ENCODE results near the gene CRYBA2.

Gene CRYBA2

DNA sequence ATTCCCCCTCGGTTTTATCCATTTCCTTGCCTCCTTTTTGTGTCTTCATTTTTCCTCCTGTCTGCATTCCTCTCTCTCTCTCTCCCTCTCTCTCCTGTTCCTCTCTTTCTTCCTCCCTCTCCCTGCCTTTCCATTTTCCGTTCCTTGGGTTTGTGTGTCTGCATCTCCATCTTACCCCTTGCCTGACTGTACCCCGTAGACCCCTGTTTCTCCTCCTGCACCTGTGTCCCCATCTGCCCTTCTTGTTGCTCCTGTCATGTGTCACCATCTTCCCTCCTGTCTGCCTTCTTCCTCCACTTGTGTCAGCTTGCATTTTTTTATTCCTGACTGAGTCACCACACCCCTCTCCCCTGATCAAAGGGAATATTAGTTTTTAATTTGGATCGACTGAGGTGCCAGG lies 32.0 kb downstream of the CRYBA2 start:
- Histone ChIP-seq H3K9ac (ENCODE audit: insufficient read length) (no peak overlapping the region), H3K4me3 (peak overlapping the region; percentile 61), H3K27ac (no peak overlapping the region), H3K9me3 (ENCODE audit: low read depth, low read length) (no peaks in the 10 kb centered on the region), H3K36me3 (ENCODE audit: insufficient read depth, low read length) (no peaks in the 10 kb centered on the region)
- TF ChIP-seq FOXP2 (optimal IDR thresholded peaks at IDR 0.05; ENCODE audit: control extremely low read depth, extremely low read length, insufficient read depth) (no peak), EZH2 (IDR thresholded peaks at IDR 0.05) (no peak), POLR2AphosphoS5 (IDR thresholded peaks at IDR 0.05; ENCODE audit: borderline replicate concordance, low read depth, low read length) (no peak)
- DNase-seq (ENCODE audit: low read depth, low spot score), result no peak

- H3K27ac ChIP-seq, result no peak overlapping the region
- H3K36me3 ChIP-seq (ENCODE audit: insufficient read depth, low read length), result no peaks in the 10 kb centered on the region
- no peak for TF ChIP-seq POLR2AphosphoS5 (IDR thresholded peaks at IDR 0.05; ENCODE audit: borderline replicate concordance, low read depth, low read length)
- no peak for TF ChIP-seq EZH2 (IDR thresholded peaks at IDR 0.05)
- no peak for TF ChIP-seq FOXP2 (optimal IDR thresholded peaks at IDR 0.05; ENCODE audit: control extremely low read depth, extremely low read length, insufficient read depth)
- H3K9ac ChIP-seq (ENCODE audit: insufficient read length), result no peak overlapping the region
- no peaks in the 10 kb centered on the region for H3K9me3 ChIP-seq (ENCODE audit: low read depth, low read length)
- no peak for DNase-seq (ENCODE audit: low read depth, low spot score)
- peak overlapping the region; percentile 58 for H3K4me3 ChIP-seq
These were observed 32.7 kb downstream of the CRYBA2 start for GRCh38 chr2:218960309-218961165.

DNA sequence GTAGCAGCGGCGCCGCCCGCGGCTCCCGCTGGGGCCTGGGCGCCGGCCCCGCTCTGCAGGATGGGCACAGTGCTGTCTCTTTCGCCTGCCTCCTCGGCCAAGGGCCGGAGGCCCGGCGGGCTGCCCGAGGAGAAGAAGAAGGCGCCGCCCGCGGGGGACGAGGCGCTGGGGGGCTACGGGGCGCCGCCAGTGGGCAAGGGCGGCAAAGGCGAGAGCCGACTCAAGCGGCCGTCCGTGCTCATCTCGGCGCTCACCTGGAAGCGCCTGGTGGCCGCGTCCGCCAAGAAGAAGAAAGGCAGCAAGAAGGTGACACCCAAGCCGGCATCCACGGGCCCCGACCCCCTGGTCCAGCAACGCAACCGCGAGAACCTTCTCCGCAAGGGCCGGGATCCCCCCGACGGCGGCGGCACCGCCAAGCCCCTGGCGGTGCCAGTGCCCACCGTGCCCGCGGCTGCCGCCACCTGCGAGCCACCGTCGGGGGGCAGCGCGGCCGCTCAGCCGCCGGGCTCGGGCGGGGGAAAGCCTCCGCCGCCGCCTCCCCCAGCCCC lies 33.4 kb downstream of the CRYBA2 start:
- Histone ChIP-seq H3K4me3 (peak overlapping the region; percentile 83), H3K9me3 (ENCODE audit: low read depth, low read length) (no peaks in the 10 kb centered on the region), H3K27ac (no peak overlapping the region), H3K36me3 (ENCODE audit: insufficient read depth, low read length) (no peaks in the 10 kb centered on the region), H3K9ac (ENCODE audit: insufficient read length) (no peak overlapping the region)
- DNase-seq (ENCODE audit: low read depth, low spot score), result no peak
- no peak for TF ChIP-seq POLR2AphosphoS5 (IDR thresholded peaks at IDR 0.05; ENCODE audit: borderline replicate concordance, low read depth, low read length)

DNA sequence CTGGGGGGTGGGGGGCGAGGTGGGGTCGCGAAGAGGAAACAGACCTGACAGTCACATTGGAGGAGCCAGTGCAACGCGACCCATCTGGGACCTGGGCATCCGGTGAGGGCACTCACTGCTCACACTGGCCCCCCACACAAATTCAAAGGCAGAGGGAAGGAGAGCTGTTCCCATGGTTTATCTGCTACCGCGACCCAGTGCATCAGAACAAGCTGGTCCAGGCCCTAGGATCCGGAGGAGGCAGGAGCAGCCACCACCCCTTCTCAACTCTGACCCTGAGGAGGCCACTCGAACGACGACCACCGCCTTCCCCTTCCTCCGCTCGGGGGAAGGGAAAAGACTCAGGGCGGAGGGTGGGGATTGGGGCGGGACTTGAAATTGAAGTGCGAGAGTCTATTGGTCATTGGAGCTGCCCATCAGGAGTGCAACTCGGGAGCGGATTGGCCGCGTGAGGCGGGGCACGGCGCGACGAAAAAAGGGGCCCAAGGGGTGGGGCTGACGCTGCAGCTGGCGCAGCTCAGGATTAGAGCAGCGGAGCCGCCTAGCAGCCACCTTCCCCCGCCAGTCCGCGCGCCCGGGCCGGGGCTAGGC lies 34.0 kb downstream of the CRYBA2 start, which contains the start of gene CDK5R2:
Gene CDK5R2 (plus strand): TSS at position 526 of the 591 bp plus-strand sequence. CDS start 155 bp downstream, outside the sequence.
- DNase-seq (ENCODE audit: low read depth, low spot score), result peak; percentile 82

GRCh38 chr2:218958276-218958675 lies 34.9 kb downstream of the CRYBA2 start:
- no peak overlapping the region for H3K27ac ChIP-seq
- H3K36me3 ChIP-seq (ENCODE audit: insufficient read depth, low read length), result no peaks in the 10 kb centered on the region
- no peak overlapping the region for H3K4me3 ChIP-seq
- no peaks in the 10 kb centered on the region for H3K9me3 ChIP-seq (ENCODE audit: low read depth, low read length)
- no peak for DNase-seq (ENCODE audit: low read depth, low spot score)
- no peak for TF ChIP-seq POLR2AphosphoS5 (IDR thresholded peaks at IDR 0.05; ENCODE audit: borderline replicate concordance, low read depth, low read length)
- TF ChIP-seq EZH2 (IDR thresholded peaks at IDR 0.05), result no peak
- no peak for TF ChIP-seq FOXP2 (optimal IDR thresholded peaks at IDR 0.05; ENCODE audit: control extremely low read depth, extremely low read length, insufficient read depth)
- H3K9ac ChIP-seq (ENCODE audit: insufficient read length), result no peak overlapping the region

More for the DNA sequence above, 34.0 kb downstream of the CRYBA2 start, which contains the start of gene CDK5R2:
- Histone ChIP-seq H3K27ac (no peak within 1 kb of the TSS), H3K9me3 (ENCODE audit: low read depth, low read length) (no peaks in the 10 kb centered on the region), H3K36me3 (ENCODE audit: insufficient read depth, low read length) (no peaks in the 10 kb centered on the region), H3K4me3 (peak within 1 kb of the TSS; percentile 83), H3K9ac (ENCODE audit: insufficient read length) (no peak within 1 kb of the TSS)
- TF ChIP-seq FOXP2 (optimal IDR thresholded peaks at IDR 0.05; ENCODE audit: control extremely low read depth, extremely low read length, insufficient read depth) (no peak), POLR2AphosphoS5 (IDR thresholded peaks at IDR 0.05; ENCODE audit: borderline replicate concordance, low read depth, low read length) (peak; percentile 49)

GRCh38 chr2:218957671-218958070 lies 35.6 kb downstream of the CRYBA2 start:
- TF ChIP-seq EZH2 (IDR thresholded peaks at IDR 0.05) (no peak), POLR2AphosphoS5 (IDR thresholded peaks at IDR 0.05; ENCODE audit: borderline replicate concordance, low read depth, low read length) (no peak), FOXP2 (optimal IDR thresholded peaks at IDR 0.05; ENCODE audit: control extremely low read depth, extremely low read length, insufficient read depth) (no peak)
- Histone ChIP-seq H3K9ac (ENCODE audit: insufficient read length) (no peak overlapping the region), H3K36me3 (ENCODE audit: insufficient read depth, low read length) (no peaks in the 10 kb centered on the region), H3K9me3 (ENCODE audit: low read depth, low read length) (no peaks in the 10 kb centered on the region), H3K27ac (no peak overlapping the region), H3K4me3 (no peak overlapping the region)
- DNase-seq (ENCODE audit: low read depth, low spot score), result no peak

DNA sequence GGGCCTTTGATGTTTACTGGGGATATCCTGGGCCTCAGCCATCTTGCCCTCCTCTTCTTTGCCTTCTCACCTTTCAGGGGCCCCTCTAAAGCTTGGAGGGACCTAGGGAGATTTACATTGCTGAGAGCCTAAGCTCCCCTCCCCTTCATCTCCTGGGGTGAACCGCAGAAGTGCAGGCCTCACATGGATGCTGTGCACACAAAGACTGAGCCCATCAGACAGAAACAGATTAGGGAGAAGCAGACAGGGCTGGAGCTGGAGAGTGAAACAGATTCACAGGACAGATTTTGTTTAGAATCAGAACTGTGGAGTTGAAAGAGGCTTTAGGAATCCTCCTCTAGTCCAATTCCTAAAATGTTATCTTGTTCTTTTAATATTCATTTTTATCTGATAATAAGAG lies 37.2 kb downstream of the CRYBA2 start:
- Histone ChIP-seq H3K36me3 (ENCODE audit: insufficient read depth, low read length) (no peaks in the 10 kb centered on the region), H3K27ac (no peak overlapping the region), H3K9me3 (ENCODE audit: low read depth, low read length) (no peaks in the 10 kb centered on the region), H3K4me3 (no peak overlapping the region), H3K9ac (ENCODE audit: insufficient read length) (no peak overlapping the region)
- DNase-seq (ENCODE audit: low read depth, low spot score), result no peak
- TF ChIP-seq EZH2 (IDR thresholded peaks at IDR 0.05) (no peak), POLR2AphosphoS5 (IDR thresholded peaks at IDR 0.05; ENCODE audit: borderline replicate concordance, low read depth, low read length) (no peak), FOXP2 (optimal IDR thresholded peaks at IDR 0.05; ENCODE audit: control extremely low read depth, extremely low read length, insufficient read depth) (no peak)

DNA sequence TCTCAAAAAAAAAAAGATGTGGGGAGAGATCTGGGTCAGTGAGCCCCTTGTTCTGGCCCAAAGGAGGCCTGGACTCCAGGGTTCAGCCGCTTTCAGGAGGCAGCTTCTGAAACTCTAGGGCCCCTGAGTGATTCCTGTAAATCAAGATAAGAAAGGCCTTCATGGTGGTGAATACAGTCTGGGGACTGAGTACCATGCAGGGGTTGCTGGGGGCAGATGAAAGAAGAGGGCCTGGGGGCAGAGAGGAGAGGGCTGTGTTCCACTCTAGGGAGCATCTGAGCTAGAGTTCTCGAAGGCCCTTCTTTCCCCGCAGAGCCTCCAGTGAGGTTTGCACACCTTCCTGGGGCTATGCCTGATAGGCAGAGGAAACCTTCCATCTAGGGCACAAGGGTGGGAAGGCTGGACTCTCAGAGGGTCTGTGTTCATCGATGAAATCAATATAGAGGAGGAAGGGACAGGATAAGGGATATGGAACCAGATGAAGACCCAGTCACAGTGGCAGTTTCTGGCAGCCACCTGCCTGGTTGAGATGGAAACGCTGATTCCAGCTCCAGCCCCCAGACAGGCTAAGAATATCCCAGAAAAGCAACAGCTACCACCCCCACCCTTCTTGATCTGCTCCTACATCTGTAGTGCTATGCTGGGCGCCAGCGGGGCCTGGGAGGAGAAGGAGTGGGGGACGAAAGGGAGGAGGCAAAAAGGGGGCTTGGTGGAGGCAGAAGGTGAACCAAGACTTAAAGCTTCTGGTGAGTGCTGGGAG lies 38.5 kb downstream of the CRYBA2 start:
- TF ChIP-seq EZH2 (IDR thresholded peaks at IDR 0.05) (no peak), FOXP2 (optimal IDR thresholded peaks at IDR 0.05; ENCODE audit: control extremely low read depth, extremely low read length, insufficient read depth) (no peak), POLR2AphosphoS5 (IDR thresholded peaks at IDR 0.05; ENCODE audit: borderline replicate concordance, low read depth, low read length) (no peak)
- Histone ChIP-seq H3K4me3 (no peak overlapping the region), H3K27ac (no peak overlapping the region), H3K36me3 (ENCODE audit: insufficient read depth, low read length) (no peaks in the 10 kb centered on the region), H3K9ac (ENCODE audit: insufficient read length) (no peak overlapping the region), H3K9me3 (ENCODE audit: low read depth, low read length) (no peaks in the 10 kb centered on the region)
- no peak for DNase-seq (ENCODE audit: low read depth, low spot score)
